NCI-H128 (cell line): ENCODE results near the gene LCLAT1.

Experiments
- DNase-seq: peaks from one replicate; lab custom pipeline; 2025; ENCODE audit not compliant: unreplicated experiment; lab: John Stamatoyannopoulos, UW

Gene LCLAT1

DNA sequence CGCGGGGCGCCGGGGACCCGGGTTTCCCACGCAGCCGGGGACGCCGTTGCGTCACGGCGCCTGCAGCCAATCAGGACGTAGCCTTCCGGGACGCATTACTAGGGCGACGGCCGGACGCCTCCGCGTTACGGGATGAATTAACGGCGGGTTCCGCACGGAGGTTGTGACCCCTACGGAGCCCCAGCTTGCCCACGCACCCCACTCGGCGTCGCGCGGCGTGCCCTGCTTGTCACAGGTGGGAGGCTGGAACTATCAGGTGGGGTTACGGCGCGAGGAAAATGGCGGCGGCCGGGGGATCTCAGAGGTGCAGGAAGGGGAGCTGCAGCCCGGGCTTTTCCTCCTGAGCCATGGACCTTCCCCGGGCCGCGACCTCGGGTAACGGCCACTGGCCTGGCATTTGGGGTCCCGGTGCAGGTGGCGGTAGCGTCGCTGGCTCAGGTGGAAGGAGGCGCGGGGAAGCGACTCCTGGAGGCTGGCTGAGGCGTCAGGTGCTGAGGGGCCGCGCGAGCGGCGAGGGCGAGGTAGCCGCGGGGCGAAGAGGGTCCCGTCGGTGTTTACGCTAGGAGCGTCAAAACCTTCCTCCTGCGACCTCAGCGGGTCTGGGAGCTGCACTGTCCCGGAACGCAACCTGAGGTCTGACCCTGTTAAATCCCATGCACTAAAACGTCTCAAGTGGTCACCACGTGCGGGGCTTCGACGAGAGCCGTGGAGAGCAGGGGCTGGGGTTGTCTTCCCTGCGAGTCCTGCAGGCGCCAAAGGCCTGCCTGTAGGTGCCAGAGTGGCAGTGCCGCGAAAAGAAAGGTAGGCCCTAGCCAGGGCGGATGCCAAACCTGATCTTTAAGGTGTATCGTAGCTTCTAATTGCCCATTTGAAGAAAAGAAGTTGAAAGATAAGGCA is at the start of gene LCLAT1:
Gene LCLAT1 (plus strand): TSS at position 98 of the 897 bp plus-strand sequence. CDS start 78,345 bp downstream, outside the sequence.
- peak; percentile 41 for DNase-seq

GRCh38 chr2:30398084-30398873 is 48.8 kb upstream of the LCLAT1 start:
- DNase-seq: no peak

GRCh38 chr2:30400151-30400954 is 46.7 kb upstream of the LCLAT1 start:
- no peak for DNase-seq

- no peak for DNase-seq
These were observed 44.4 kb upstream of the LCLAT1 start for GRCh38 chr2:30402441-30403182.

- DNase-seq: no peak
These were observed 43.3 kb upstream of the LCLAT1 start for GRCh38 chr2:30403592-30404312.

GRCh38 chr2:30404319-30405259 is 42.5 kb upstream of the LCLAT1 start:
- DNase-seq: no peak

DNA sequence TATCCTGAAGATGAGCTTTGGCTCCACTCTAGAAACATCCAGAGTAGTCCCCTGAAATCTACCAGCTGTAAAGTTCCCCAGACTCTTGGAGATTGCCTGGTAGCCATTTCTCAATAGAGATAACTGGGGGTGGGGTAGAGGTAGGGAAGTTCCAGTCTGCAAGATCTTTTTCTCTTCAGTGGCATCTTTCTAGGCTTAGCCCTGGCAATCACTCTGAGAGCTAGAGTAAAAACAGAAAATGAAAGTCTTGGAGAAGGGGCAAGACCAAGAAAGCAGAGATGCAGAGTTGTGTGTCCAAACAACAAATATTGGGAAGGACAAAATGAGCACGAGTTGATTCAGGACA is 41.8 kb upstream of the LCLAT1 start:
- DNase-seq: no peak

DNA sequence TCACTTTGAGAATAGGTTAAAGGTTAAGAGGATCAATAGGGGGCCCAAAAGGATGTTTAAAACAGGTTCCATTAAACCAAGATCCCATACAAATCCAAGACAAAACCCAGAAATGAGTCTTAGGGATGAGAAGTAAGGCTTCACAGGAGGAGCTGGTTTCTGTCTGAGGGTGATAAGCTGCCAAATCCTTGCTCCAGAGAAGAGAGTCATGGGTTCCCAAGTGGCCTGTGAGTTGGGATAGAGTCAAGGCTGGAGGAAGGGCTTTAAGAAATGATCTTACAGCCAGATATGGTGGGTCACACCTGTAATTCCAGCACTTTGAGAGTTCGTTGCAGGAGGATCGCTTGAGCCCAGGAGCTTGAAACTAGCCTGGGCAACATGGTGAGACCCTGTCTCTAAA is 40.2 kb upstream of the LCLAT1 start:
- DNase-seq: no peak

- no peak for DNase-seq
These were observed 38.1 kb upstream of the LCLAT1 start for GRCh38 chr2:30408961-30409387.

DNA sequence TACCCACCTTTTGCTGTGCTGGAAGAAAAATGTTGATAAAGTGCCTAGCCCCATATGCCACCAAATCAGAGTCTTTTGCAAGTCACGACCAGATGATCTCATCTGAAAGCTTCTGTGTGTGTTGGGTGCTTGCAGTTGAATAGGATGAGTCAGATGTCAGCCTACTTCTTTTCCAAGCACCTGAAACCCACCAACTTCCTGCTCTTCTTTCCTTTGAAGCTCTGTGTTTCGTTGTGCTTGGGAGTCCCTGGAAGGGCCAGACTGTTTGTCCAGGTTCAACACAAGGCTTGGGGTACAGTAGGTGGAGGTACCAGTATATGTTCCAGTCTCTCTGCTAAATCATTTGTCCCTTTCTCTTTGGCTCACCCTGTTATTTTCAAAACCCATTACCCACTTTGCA is 36.8 kb upstream of the LCLAT1 start:
- DNase-seq: no peak

- DNase-seq: no peak
These were observed 34.9 kb upstream of the LCLAT1 start for GRCh38 chr2:30412047-30412683.

GRCh38 chr2:30412684-30413570 is 34.1 kb upstream of the LCLAT1 start:
- DNase-seq: no peak

DNA sequence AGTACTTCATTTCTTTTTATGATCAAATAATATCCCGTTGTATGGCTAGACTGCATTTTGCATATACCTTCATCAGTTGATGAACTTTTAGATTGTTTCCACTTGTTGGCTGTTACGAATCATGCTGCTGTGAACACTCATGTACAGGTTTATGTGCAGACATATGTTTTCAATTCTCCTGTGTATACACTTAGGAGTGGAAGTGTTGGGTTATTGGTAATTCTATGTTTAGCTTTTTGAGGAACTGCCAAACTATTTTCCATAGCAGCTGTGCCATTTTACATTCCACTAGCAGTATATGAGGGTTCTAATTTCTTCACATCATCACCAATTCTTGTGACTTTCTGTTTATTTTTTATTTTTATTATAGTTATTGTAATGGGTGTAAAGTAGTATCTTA is 32.1 kb upstream of the LCLAT1 start:
- DNase-seq: no peak

DNA sequence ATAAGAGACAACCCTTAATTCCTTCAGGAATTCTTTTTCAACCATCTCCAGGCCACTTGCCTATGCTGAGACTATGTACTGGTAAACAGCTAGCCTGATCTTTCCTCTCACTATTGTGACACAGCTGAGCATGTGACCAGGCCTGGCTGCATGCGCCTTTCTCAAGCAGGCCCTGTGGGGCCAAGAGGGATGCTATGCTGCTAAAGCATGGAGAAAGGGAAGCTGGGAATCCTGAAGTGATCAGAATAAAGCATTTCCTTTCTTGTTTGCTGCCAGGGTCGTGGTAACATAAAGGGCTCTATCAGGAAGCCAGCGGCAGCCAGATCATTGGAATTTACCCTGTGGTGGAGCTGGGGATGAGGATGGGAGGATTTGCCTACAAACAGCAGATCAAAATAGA is 29.8 kb upstream of the LCLAT1 start:
- no peak for DNase-seq

GRCh38 chr2:30421026-30421603 is 25.9 kb upstream of the LCLAT1 start:
- no peak for DNase-seq

GRCh38 chr2:30421604-30422443 is 25.2 kb upstream of the LCLAT1 start:
- DNase-seq: no peak
